HG02642 (cell line): ENCODE measurements around the gene RBBP6.
"Not testable (repeated sequence)": the region's sequence is repeated elsewhere in the genome, so short reads cannot be mapped to it uniquely, and the experiment has no call there.

Experiments used
- ATAC-seq: cut with Tn5 transposase; IDR thresholded peaks from one replicate; pipeline ENCODE4 v1.9.1; 2021; ENCODE audit warnings: mild to moderate bottlenecking; ENCODE audit not compliant: unreplicated experiment, poor library complexity

RBBP6 gene, protein sequence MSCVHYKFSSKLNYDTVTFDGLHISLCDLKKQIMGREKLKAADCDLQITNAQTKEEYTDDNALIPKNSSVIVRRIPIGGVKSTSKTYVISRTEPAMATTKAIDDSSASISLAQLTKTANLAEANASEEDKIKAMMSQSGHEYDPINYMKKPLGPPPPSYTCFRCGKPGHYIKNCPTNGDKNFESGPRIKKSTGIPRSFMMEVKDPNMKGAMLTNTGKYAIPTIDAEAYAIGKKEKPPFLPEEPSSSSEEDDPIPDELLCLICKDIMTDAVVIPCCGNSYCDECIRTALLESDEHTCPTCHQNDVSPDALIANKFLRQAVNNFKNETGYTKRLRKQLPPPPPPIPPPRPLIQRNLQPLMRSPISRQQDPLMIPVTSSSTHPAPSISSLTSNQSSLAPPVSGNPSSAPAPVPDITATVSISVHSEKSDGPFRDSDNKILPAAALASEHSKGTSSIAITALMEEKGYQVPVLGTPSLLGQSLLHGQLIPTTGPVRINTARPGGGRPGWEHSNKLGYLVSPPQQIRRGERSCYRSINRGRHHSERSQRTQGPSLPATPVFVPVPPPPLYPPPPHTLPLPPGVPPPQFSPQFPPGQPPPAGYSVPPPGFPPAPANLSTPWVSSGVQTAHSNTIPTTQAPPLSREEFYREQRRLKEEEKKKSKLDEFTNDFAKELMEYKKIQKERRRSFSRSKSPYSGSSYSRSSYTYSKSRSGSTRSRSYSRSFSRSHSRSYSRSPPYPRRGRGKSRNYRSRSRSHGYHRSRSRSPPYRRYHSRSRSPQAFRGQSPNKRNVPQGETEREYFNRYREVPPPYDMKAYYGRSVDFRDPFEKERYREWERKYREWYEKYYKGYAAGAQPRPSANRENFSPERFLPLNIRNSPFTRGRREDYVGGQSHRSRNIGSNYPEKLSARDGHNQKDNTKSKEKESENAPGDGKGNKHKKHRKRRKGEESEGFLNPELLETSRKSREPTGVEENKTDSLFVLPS (N-terminal part only)

DNA sequence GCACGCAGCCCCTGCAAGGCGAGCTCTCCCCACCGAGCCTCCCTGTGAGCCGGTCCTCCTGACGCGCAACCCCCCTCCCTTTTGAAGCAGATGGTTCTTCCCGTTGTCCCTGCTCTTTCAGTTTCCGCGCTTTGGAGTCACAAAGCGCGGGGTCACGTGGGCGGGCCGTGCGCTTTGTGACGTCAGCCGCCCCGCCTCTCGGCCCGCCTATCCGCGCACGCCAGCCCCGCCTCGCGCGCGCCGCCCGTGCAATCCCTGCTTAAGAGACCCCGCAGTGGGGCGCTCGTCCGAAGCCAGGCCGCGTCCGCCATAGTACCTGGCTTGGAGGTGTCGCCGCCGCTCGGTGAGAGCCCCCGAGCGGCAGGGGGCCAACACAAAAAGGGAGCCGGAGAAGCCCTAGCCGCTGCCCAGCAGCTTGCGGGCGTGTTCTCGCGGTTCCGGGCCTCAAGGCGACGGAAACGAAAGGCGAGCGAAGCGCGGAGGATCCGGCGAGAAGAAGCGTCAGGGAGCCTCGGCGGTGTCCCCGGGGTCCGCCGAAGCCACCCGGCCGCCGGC is at the start of gene RBBP6:
Gene RBBP6, plus strand, starts transcription at position 272 of the 555 bp plus-strand sequence. CDS start 1,061 bp downstream, outside the sequence.
- peak; percentile 94 for ATAC-seq

DNA sequence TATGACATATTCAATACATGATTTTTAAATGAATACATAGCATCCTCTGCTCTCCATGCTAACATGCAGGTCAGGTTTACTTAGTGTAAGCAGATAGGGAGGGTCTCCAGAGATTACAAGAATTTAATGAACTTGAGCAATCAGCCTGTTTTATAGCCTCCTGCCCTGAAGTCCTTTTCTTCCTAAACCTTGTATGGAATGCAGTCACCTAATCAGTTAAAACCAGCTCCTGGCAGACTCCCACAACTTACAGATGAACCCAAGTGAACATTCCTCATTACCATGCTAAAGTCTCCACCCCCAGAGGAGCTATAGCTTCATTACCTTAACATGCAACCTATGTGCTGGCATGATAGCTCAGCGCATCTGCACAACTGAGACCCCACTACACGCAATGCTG is 48.5 kb upstream of the RBBP6 start:
- no peak for ATAC-seq

DNA sequence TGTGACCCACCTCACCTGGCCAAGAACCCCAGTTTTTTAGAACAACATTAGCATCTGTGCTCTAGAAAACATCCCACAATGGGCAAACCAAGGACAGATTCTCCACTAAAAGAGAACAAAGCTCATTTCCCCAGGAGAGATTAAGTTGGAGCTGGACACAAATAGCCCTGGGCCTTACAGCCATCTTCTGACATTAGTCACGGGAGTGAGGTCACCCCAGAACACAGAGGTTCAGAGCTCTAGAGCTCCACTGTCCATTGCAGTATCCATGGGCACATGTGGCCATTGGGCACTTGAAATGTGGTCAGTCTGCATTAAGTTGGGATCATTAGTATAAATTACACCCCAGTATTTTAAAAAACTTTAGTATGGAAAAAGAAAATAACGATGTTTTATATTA is 47.6 kb upstream of the RBBP6 start:
- no peak for ATAC-seq

DNA sequence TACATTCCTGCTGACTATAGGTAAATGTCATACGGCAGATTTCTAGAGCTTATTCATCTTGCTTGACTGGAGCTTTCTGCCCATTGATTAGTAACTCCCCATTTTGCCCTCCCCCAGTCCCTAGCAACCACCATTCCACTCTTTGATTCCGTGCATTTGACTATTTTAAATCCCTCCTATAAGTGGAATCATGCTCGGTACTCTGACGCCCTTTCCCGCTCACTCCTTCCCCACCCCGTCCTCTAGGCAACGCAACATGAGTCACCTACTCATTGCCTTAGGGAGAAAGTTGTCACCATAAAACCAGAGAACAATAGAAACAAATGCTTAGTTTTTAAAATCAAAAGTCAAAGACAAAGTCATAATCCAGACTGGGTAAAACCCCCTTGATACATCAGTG is 45.5 kb upstream of the RBBP6 start:
- no peak for ATAC-seq

DNA sequence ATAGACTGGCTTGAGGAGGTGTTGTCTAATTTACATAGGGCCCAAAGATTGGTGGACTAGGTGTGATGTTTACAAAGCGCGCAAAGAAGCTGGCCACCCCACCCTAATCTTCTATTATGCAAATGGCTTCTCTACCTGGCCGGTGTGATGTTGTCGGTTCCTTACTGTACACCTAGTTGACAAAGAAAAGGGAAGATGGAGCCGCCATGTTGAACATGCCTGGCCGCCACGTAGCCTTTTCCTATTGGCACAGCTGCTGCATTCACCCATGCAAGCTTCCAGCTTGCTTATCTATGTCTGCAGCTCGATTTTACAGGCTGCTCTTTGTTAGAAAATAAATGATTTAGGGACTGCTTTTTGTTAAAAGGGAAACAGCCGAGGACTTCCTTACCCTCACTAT is 44.2 kb upstream of the RBBP6 start:
- not testable (repeated sequence) for ATAC-seq

DNA sequence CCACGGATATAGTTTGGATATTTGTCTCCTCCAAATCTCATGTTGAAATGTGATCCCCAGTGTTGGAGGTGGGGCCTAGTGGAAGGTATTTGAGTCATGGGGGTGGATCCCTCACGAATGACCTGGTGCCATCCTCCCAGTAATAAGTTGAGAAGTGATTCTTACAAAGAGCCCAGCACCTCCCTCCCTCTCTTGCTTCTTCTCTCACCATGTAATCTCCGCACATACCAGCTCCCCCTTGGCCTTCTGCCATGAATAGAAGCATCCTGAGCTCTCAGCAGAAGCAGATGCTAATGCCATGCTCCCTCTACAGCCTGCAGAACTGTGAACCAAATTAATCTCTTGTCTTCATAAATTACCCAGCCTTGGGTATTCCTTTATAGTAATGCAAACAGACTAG is 41.9 kb upstream of the RBBP6 start:
- no peak for ATAC-seq

DNA sequence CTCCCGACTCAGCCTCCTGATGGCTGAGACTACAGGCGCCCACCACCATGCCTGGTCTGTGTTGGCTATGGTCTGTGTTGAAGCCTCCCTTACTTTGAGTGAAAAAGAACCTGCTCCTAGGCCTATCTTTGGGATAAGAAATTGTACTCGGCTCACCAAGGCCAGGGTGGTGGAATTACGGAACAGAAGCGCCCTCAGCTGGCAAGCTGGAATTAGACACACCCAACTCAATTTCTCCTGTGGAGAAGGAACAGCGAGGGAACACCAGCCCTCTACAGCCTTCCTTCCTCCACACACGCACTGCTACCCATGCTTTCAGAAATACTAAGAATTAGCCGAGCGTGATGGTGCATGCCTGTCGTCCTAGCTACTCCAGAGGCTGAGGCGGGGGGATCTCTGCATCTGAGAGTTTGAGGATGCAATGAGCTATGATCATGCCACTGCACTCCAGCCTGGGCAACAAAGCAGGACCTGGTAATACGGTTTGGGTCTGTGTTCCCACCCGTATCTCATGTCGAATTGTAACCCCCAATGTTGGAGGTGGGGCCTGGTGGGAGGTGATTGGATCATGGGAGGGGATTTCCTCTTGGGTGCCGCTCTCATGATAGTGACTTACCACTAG is 40.1 kb upstream of the RBBP6 start:
- no peak for ATAC-seq

DNA sequence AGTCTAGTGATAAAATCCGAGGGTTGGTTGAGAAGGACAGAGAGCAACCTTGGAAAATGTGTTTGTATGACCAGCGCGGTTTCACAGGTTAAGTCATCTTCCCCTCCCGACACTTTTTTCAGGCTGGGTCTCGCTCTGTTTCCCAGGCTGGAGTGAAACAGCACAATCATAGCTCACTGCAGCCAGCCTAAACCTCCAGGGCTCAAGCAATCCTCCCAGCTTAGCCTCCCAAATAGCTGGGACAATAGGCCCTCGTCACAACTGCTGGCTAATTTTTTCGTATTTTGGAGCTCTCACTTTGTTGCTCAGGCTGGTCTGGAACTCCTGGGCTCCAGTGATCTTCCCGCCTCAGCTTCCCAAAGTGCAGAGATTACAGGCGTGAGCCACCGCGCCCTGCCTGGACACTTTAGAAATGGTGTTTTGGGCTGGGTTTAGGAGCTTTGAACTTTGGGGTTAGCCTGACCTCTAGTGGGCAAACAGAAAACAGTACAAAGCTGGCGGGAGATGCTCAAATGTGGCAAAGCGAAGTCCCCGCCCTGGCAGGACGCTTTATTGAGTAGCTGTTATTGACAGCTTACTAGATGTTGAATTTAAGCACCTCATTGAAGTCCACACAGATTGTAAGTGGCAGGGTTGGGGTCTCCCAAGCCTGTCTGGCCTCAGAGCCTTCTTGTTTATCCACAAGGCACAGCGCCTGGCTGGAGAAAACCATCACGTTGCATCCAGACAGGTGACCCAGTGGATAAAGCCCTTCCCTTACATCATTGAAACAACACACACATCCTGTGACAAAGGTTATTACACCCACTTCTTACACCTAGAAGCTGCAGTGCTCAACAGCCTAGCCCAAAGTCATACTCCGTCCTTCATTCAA is 34.7 kb upstream of the RBBP6 start:
- ATAC-seq: peak; percentile 50

DNA sequence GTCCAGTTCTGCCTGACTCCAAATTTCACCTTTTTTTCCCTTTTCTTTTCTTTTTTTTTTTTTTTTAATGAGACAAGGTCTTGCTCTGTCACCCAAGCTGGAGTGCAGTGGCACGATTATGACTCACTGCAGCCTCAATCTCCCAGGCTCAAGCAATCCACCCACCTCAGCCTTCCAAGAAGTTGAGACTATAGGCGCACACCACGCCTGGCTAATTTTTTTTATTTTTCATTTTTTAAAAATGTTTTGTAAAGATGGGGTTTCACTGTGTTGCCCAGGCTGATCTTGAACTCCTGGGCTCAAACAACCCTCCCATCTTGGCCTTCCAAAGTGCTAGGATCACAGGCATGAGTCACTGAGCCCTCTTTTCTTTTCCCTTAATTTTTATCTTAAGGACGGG is 33.4 kb upstream of the RBBP6 start:
- ATAC-seq: no peak

DNA sequence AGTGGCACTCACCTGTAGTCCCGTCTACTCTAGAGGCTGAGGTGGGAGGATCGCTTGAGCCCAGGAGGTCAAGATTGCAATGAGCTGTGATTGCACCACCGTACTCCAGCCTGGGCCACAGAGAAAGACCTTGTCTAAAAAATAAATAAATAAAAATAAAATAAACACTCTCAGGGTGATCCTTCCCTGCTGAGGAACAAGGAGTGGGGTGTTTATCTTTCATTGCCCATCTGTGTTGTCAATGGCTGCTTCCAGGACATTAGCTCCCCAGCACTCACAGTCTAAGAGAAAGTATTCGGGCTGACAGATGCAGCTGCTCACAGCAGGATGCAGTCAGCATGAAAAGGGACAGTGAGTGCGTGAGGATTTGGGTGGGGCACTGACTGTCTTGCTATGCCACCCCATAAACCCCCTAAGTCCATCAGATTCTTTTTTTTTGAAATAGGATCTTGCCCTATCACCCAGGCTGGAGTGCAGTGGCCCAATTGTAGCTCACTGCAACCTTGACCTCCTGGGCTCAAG is 31.3 kb upstream of the RBBP6 start:
- no peak for ATAC-seq

DNA sequence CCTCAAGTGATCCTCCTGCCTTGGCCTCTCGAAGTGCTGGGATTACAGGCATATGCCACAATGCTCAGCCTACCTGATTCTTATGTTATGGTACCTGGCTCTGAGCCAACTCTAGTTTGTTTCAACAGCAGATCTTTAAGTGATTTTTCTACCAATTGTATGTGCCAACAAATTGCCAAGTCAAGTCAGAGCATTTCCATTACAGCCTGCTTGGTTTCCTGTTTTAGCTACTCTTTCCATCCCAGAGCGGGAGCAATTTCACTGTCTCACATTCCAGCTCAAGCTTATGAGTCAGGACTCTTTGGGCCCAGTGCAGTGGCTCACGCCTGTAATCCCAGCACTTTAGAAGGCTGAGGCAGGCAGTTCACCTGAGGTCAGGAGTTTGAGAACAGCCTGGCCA is 30.8 kb upstream of the RBBP6 start:
- no peak for ATAC-seq

DNA sequence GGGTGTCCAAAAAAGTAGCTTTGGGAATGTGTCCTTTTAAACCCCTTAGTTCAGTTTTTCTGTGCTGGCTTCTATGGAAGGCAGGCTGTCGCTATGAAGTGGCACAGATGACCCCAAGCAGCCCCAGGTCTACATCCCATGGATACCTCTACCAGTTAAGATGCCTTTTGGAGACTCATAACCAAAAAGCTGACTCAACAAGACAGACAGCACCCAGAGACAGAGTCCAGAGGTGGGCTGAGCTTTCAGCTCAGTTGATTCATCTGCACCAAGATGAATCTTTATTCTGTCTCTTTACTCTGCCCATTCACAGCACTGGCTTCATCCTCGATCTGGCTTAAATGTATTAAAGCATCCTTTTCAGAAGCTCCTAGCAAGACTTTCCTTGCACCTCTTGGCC is 29.8 kb upstream of the RBBP6 start:
- no peak for ATAC-seq

DNA sequence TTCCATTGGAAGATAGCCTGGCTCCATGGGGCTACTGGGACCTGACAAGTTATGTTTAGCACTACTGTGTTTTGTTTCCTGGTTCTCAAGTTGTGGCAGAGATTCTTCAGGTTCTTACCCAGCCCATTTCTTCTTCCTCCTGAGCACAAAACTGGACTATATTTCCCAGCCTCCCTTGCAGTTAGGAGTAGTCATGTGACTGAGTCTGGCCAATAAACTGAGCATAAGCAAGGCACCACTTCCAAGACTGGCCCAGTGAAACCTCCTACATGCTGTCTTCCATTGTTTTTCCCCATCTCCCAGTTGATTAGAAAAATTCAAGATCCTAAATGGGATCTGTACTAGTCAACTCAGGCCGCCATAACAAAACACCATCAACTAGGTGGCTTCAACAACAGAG is 28.2 kb upstream of the RBBP6 start:
- ATAC-seq: no peak

DNA sequence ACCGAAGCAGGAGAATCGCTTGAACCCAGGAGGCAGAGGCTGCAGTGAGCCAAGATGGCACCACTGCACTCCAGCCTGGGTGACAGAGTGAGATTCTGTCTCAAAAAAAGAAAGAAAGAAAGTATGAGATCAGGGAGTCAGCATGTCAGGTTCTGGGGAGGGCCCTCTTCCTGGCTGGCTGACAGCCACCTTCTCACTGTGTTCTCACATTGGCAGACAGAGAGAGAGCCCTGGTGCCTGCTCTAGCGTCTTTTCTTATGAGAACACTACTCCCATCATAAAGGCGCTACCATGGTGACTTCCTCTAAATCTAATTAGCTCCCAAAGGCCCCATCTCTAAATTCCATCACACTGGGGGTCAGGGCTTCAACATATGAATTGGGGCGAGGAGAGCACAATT is 27.6 kb upstream of the RBBP6 start:
- ATAC-seq: no peak

DNA sequence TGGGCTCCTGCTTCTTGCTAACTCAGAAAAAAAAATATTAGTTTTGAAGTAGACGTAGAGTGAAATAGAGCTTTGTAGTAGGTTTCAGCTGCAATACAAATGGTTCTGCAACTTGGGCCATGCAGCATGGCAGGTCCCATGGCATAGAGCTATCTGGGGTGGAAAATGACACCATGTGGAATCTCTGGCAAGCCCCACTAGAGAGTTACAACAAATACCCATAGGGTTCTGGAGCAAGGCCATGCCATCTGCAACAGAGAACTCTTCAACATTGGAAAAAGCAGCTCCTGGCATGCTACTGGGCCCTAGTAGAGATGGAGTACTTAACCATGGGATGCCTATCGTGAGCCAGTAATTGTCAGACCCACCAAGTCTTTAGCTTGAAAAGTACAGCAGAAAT is 25.3 kb upstream of the RBBP6 start:
- no peak for ATAC-seq

DNA sequence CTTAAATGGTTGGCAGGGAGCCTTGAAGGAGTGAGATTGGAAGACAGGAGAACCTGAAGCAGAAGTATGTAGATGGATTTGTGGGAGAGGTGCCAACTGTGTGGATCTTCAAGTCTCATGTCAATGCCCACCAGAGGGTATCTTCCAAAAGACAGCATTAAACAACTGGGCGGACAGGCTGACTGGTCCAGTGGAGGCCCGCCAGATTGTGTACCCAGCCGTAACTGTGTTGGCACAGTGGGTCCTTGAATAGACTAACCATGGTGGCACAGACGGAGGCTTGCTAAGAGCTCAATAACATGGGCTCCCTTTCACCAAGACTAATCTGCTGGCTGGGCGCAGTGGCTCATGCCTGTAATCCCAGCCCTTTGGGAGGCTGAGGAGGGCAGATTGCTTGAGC is 24.2 kb upstream of the RBBP6 start:
- no peak for ATAC-seq

DNA sequence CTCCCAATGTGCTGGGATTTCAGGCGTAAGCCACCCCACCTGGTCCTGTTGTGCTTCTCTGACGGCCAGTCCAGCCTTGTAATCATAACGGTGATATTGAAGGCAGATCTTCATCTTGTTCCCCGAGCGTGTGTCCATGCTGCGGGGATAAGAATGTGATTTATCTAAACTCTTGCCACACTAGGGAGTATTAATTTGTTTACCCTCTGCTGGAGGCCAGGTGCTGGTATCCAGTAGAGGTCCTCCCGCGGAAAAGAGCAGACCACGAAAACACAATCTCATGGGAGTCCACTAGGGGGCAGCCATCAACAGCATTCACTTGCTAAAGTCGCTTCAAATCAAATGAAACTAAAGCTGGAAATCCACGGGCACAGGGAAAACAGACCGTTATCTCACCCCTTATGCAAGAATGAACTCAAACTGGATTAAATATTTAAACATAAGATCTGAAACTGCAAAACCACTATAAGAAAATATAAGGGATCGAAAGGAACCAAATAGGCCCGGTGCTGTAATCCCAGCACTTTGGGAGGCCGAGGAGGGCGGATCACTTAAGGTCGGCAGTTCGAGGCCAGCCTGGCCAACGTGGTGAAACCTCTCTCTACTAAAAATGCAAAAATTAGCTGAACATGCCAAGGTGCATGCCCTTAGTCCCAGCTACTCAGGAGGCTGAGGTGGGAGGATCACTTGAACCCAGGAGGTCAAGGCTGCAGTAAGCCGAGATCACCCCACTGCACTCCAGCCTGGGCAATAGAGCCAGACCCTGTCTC is 22.3 kb upstream of the RBBP6 start:
- ATAC-seq: no peak

DNA sequence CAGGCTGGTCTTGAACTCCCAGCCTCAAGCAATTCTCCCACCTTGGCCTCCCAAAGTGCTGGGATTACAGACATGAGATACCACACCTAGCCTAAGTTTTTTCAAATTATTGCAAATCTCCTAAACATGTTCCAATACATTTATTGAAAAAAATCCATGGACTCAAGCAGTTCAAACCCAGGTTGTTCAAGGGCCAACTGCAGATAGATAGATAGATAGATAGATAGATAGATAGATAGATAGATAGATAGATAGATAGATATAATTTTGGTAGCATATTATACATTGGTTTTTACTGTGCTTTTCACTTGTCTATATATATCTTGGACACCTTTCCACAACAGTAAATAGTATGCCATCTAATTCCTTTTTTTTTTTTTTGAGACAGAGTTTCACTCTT is 20.9 kb upstream of the RBBP6 start:
- no peak for ATAC-seq

DNA sequence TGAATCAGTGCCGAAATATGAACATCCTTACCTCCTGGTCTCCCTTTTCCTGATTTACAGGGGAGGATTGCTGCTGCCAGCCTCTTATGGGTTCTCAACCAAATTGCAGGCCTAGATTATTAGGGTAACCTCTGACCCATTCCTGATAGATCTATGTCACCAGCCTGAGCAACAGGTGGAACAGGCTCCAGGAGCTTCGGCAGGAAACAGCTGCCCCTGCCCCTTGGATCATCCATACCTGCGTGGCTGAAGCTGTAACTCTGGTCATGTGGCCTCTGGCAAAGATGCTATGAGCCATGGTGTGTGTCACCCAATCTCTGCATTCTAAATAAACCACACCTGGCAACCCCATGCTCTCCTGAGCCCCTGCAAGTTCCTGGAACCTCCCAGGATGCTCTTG is 18.4 kb upstream of the RBBP6 start:
- ATAC-seq: no peak
